Colon (tissue), 2 donors: ENCODE results near the gene RUFY3.
"Not testable (repeated sequence)": the region's sequence is repeated elsewhere in the genome, so short reads cannot be mapped to it uniquely, and the experiment has no call there.

Experiments
- FAIRE-seq: peaks from 2 replicates; lab custom pipeline; 2012; peaks lifted over from hg19 to GRCh38; lab: Jason Lieb, UNC
- donor health status: control.
- donor health status: control.

Gene RUFY3

DNA sequence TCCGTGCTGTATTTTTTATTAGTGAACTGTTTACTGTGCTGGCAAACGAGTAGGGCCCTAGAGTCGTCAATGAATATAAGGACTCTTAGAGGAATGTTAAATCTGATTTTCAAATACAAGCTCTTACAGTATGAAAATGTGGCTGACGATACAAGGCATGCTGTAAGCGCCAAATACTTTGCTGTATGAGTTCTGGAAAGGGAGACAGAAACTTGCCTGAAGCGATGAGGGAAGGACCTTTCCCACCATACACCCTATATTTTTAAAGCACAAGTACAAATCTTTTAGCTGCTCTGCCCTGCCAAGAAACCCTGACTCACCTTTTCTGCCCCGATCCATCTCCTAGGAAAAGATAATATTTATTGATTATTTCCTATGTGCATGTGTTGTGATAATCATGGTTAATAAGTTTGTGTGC is 15.7 kb upstream of the RUFY3 start:
- no peak for FAIRE-seq

DNA sequence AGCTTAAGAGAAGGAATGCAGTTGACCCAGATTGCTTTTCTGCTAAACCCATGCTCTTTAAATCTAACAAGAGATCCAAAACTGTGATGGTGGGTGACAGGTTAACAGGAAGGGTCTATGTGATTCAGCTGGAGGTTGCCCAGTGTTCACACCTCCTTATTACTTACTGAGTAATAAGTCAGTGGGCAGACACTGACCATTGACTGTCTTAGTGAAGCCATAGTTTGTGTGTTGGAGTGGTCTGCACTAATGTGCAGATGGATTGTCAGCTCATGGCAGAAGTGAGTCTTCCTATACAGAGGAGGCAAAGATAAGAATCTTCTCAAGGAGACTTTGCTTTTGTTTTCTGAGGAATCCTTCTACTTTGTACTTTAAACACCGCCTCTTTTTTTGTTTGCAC is 15.2 kb upstream of the RUFY3 start:
- FAIRE-seq, result no peak

DNA sequence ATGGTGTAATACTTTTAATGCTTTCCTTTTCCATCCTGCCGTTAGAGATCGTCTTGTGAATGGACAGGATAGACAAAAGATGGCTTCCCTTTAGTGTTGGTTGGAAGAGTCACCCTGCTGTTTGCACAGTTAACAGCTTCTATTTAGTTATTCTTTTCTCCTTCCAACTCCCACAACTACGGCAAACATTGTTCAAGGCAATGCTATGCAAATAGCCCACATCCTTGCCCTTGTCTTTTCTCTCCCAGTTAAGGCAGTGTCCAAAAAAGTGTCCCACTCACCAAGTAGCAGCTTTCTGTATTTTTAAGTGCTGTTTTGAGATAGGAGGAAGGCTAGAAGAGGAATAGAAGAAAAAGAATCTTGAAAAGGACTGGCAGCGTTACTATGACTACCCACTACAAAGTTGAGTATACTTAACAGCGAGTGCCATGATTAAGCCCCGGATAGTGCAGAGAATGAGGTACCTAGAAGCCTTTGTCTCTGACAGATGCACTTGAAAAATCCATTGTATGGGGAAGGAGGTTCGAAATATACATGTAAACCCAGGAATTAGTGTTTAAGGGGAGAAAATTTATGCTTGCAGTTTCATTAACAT is 12.1 kb upstream of the RUFY3 start:
- no peak for FAIRE-seq

DNA sequence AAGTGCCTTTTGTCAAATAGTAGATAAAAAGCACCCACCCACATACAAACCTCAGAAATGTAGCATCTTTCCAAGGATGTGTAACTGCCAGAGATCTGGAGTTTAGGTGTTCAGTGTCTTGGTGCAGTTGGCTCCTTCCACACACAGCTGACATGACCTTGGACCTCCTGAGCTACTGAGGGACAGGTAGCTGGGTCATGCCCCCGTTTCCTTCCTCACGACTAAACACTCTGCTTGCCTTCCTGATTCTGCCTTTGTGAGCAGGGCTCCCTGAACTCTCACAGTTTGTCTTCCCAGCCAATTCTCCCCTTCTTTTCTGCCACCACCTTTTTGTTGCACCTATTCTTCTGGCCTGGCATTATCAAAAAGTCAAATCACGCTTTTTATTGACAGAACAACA is 10.2 kb upstream of the RUFY3 start:
- FAIRE-seq, result no peak

DNA sequence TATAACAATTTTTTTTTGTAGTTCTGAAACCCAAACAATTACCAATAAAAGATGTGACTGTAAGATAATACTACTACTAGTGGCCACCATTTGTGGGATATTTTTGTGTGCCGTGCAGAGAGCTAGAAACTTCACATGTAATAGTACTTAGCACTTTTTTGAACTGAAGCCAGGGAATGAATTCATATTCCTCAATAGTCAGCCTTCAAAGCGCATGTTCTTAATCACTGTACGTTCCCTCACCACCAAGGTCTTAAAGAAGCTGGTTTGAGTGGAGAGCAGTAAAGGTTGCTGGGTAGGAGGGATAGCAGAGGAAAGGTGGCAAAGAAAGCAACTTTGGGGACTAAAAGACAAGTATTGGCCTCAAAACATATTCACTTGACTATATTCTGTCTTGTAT is 9.6 kb upstream of the RUFY3 start:
- FAIRE-seq, result no peak

DNA sequence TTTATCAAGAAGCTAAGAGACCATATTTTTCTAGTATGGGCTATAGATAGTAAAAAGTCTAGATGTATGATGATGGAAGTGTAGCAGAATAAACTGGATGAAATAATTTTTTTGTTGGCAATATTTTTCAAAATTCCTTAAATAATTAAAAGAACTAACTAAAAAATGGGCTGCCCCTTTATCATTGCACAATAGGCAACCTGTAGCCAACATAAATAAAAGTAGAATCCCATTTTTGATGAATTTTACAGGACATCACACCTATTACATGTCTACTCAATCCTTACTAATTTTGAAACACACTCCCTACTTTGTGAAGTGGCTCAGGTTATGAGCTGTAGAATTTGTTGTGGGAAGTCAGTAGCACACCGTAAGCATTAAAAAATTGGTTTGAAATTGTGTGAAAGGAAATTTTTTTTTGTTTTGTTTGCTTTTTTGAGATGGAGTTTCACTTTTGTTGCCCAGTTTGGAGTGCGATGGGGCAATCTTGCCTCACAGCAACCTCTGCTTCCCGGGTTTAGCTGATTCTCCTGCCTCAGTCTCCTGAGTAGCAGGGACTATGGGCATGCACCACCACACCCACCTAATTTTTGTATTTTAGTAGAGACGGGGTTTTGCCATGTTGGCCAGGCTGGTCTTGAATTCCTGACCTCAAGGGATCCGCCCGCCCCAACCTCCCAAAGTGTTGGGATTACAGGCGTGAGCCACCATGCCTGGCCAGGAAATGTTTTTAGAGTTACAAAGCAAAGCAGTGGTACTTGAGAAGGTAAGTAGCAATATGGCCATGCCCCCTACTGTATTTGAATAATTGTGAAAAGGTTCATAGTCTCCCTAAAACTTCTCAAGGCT is 8.9 kb upstream of the RUFY3 start:
- FAIRE-seq, result no peak

DNA sequence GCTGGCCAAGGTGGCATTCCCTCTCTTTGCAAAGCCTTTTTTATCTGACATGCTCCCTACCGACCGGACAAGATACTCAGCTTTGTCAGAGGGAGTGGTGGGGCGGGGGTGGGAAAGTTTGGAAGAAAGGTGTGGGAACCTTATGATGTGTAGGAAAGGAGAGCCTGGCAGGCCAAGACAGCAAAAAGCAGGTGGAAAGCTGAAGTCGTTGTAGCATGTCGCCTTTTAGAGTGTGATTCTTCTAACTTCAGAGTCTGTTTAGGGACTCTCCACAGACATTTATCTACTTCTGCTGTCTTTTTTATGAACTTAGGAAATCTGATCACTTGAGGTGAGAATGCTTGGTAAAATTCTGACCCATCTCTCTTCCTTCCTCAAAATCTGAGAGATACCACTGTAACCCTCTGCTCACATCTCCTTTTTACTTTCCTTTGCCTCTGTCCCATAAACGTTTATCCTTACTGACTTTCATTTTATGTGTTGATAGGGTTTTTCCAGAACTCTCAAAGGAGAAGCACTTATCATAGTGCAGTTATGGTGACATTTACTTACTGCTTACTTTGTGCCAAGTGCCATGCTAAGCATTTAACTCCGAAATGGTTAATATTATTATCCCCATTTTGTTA is 8.2 kb upstream of the RUFY3 start:
- no peak for FAIRE-seq

DNA sequence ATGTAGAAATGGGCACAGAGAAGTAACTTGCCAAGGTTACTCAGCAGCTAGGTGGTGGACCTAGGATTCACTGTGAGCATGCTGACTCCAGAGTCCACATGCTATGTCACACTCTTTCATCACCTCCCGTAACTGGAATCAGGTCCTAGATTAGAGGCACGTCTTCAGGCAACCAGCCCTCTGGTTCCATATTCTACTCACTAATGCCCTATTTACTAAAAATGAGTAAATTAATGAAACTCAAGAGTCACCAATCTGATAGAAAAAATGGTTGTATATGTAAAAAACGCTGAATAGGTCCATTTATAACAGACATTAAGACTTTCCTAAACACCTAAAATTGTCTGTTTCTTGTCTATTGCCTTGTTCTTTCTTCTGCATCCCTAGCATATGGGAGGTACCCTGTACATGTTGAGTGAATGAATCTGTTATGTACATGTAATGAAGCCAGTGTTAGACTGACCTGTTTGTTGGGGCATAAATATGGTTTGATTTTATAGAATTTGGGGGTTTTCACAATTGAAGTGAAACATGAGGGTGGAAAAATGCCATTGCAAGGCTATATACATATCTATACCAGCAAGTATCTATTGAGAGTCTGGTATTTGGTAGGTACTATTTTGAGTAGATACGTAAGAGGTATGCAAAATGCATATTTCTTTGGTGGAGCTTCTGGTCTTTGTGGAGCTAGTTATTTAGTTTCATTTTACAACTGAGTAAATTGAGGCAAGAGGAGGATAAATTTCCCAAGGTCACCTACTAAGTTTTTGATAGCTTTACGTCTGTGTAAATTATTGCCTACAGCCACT is 7.5 kb upstream of the RUFY3 start:
- no peak for FAIRE-seq

DNA sequence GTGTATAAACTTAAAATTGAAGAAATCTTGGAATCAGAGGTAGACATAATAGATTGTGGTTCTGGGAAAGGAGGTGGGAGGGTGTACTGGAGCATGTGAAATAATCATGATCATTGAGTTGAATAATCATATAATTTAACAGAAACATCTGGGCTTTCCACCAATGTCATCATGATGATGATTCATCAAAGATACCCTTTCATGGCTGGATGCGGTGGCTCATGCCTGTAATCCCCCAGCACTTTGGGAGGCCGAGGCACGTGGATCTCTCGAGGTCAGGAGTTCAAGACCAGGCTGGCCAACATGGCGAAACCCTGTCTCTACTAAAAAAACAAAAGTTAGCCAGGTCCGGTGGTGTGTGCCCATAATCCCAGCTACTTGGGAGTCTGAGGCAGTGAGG is 6.7 kb upstream of the RUFY3 start:
- no peak for FAIRE-seq

DNA sequence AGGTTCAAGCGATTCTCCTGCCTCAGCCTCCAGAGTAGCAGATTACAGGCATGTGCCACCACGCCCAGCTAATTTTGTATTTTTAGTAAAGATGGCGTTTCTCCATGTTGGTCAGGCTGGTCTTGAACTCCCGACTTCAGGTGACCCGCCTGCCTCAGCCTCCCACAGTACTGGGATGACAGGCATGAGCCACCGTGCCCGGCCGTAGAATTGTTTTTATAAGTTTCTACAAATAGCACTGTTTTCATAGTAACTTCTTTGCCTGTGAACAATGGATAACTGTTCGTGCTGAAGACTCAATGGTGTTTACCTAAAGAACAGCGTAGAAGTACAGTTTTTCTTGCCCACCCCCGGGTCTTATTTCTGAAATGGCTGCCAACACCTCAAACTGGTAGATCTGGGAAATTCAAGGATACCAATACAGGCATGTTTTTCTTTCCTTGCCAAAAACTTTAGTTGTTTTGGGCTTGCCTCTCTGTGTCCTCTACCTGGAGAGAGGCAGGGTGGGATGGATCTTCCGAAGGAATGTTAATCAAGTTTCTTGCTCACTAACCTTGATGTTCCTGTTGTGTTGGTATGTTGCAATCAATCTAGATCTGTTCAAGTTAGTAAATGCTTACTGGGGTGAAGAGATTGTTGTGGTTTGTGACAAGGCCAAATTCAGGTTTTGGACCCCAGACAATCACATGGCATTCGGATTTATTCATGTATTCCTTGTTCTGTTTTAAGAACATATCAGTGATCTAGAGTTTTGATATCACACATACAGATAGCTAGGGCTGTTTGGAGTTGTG is 2.8 kb upstream of the RUFY3 start:
- no peak for FAIRE-seq

DNA sequence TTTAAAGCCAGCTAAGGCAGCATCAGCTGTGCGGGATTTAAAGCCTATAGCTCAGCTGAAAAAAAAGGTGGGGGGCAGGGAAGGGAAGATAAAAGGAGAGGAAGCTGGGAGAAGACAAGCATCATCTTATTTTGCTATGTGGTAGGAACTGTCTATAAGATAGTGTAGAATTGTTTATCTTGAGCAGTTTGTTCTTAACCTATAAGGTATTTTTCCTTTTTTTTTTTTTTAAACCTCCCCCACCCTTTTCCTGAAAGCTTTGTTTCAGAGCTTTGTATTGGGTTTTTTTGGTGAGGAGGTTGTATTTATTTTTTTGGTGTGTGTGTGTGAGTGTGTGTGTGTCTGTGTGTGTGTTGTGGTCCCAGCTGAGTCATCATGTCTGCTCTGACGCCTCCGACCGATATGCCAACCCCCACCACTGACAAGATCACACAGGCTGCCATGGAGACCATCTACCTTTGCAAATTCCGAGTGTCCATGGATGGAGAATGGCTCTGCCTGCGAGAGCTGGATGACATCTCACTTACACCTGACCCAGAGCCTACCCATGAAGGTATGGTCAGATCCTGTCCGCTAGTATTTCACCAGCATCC is 531 bp downstream of the RUFY3 start:
- no peak for FAIRE-seq

DNA sequence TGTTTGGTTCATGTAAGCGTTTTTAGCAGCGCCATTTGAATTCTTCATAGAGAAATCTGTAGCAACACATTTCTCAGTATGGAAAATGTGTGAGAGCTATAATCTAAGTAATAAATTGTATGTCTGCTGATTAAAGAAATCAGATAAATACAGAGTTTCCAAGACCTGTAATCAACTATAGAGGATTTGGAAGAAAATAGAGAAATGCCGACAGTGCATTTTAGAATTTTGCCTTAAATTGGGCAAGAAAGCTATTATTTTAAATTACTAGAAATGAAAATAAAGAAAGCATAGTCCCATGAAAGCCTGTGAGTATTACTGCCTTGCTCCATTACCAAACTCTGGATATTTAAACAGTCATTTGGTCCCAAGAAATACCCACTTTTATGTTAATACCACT is 2.7 kb downstream of the RUFY3 start:
- no peak for FAIRE-seq

DNA sequence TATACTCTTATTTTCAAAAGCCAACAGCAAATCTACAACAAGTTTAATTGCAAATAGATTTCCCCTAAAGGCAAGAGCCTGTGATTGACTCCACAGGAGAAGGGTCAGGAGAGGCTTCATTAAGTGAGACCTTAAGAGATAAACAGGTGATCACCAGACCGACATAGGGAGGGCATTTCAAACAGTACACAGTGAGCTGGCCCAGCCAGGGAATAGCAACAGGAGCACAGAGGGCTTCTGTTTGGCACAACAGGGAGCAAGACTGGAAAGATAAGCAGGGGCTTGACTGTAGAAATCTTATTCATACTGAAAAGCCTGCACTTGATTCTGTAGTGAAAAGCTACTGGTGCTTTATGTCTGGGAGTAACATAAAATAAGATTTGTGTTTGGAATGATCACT is 3.9 kb downstream of the RUFY3 start:
- no peak for FAIRE-seq

DNA sequence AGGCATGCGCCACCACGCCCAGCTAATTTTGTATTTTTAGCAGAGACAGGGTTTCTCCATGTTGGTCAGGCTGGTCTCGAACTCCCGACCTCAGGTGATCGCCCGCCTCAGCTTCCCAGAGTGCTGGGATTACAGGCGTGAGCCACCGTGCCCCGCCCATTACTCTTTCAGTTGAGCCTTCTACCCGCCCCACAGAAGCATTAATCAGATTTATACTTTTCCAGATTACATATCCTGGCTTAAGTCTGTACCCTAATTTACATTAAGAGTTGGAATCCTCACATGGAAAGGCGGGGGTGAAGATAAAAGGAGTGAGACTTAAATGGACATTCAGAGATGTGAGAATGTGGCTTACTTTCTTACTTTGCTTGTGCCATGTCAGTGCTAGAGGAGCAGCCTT is 4.8 kb downstream of the RUFY3 start:
- not testable (repeated sequence) for FAIRE-seq

DNA sequence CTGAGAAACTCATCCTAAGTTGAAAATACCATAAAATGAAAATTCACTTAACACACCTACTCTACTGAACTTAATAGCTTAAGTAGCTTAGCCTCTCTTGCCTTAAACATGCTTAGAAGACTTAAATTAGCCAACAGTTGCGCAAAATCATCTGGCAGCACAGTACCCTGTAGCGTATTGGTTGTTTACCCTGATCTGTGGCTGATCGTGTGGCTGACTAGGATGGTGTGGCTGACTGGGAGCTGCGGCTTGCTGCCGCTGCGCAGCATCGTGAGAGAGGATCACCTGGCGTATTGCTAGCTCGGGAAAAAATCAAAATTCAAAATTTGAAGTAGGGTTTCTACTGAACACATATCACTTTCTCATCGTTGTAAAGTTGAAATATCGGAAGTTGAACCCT is 6.3 kb downstream of the RUFY3 start:
- no peak for FAIRE-seq

DNA sequence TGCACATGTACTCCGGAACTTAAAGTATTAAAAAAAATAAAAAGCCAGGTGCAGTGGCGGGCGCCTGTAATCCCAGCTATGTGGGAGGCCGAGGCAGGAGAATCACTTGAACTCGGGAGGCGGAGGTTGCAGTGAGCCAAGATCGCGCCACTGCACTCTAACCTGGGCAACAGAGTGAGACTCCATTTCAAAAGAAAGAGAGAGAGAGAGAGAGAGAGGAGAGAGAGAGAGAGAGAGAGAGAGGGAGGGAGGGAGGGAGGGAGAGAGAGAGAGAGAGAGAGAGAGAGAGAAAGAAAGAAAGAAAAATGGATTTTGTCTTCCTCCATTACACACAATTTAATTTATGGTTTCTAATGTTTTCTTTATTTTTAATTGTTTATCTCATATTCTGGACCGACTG is 11.1 kb downstream of the RUFY3 start:
- not testable (repeated sequence) for FAIRE-seq

DNA sequence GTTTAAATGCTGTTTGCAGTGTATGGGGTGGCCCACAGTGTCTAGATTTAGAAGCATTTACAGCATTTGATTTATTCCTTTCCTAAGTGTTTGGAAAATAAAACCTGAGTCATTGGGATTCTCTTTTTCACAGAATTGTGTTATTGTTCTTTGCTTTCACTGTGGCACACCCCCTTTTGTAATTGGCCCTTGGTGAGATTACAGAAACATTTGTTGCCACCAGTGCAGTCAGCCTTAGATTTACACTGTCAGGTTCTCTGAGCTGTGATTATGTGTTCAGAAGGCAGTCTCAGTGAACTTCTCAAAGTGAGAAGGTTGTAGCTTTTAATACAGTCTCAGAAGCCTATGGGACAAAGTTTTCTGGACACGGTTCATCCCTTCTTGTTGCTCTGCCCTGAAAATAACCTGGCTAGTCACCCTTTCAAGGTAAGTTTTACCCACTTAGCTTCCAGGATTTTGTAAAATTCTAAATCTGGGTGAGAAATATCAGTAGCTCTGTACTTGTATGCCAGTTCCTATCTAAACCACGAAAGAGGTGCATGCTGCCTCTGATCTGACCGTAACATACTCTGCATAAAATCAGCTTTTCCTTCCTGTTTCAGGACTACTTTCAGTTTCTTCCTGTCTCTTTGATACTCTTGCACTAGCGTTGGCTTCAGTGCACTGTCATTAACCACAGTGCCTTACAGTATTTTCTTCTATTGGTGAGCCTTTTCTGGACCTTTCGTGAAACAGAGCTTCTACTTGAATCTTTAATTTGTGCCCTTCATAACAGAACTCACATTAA is 12.6 kb downstream of the RUFY3 start:
- peak; percentile 31 for FAIRE-seq

DNA sequence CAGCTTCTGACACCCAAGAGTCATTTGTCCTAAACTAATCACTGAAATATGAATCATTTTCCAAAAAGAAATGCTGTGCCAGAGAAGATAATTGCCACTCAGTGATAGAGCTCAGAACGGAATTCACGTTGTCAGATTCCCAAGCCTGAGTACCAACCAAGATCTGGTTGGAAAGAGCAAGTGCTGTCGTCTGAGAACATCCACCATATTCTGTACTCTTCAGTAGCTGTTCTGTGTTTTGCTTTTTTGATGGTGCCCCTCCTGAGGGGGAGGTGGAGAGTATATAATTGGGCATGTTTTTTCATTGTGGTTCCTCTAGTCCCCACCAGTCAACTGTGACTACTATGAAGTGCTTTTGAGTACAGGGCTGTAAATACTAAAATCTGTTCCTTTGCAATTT is 13.2 kb downstream of the RUFY3 start:
- no peak for FAIRE-seq

DNA sequence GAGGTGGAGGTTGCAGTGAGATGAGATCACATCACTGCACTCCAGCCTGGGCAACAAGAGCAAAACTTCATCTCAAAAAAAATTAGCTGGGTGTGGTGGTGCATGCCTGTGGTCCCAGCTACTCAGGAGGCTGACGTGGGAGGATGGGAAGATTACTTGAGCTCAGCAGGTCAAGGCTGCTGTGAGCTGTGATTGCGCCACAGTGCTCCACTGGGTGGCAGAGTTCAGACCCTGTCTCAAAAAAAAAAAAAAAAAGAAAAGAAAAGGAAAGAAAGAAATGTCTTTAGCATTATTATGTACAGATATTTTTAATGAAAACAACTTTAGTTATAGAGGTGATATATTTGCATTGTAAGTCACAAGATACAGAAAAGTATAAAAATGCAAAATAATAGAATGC is 14.2 kb downstream of the RUFY3 start:
- not testable (repeated sequence) for FAIRE-seq

DNA sequence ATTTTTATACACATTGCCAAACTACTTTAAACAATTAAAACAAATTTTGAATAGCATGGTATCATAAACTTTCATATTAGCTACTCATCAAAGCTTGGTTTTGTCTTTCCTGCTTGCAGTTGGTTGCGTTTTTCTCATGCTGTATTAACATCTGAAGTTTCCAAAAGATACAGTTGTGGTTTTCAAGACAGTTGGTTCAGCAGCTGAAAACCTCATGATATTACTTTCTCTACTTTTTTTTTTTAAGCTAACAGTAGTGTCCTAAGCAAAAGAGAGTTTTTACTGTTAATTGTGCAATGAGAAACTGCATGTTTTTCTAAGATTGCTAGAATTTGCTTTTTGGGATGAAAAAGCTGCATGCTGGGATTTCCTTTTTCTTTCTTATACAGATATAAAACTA is 15.2 kb downstream of the RUFY3 start:
- FAIRE-seq, result no peak

DNA sequence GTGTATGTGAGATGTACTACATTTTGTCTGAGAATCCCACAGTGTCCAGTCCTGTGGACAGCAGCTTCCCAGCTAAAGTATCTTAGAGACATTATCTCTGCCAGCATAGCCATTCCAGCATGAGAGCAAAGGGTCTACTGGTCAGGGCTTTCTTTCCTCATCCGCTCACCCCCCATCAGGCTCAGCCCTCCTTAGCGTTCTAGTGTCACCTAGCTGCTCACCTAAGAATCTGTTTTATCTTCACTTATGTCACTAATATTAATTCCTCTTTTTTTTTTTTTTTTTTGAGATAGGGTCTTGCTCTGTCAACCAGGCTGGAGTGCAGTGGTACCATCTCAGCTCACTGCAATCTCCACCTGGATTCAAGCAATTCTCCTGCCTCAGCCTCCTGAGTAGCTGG is 15.6 kb downstream of the RUFY3 start:
- FAIRE-seq, result no peak
